ENCODE data around the gene LRSAM1. TPM values are rescaled to one million over a fixed set of nuclear protein-coding genes. Genes with fewer than 3 reads are reported as not detected.

The LRSAM1 gene
- total and polyA plus RNA-seq, 7 donors, result 6.9 to 54.0 (median 17.9) TPM

DNA sequence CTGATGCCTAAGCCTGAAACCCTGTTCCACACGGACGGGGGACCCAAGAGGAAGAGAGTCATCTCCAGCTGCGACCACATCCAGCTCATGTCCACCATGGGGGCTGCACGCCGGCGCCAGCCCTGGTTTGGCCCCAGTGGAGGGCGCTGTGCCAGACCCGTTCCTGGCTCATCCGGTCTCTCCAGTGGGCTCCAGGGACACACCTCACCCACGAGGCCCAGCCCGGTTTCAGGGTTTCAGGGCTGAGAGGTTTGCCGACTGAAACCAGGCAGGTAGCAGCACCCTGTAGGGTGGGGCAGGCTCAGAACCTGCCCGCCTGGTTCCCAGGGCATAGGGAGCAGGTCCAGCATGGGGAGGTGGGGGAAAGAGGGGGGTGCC is 89.3 kb downstream of the LRSAM1 start:
- no peak for DNase-seq
- no peak for TF ChIP-seq POLR2A (IDR thresholded peaks at IDR 0.05)
- no peak for TF ChIP-seq EP300 (IDR thresholded peaks at IDR 0.05)
- TF ChIP-seq, protein P1, sequence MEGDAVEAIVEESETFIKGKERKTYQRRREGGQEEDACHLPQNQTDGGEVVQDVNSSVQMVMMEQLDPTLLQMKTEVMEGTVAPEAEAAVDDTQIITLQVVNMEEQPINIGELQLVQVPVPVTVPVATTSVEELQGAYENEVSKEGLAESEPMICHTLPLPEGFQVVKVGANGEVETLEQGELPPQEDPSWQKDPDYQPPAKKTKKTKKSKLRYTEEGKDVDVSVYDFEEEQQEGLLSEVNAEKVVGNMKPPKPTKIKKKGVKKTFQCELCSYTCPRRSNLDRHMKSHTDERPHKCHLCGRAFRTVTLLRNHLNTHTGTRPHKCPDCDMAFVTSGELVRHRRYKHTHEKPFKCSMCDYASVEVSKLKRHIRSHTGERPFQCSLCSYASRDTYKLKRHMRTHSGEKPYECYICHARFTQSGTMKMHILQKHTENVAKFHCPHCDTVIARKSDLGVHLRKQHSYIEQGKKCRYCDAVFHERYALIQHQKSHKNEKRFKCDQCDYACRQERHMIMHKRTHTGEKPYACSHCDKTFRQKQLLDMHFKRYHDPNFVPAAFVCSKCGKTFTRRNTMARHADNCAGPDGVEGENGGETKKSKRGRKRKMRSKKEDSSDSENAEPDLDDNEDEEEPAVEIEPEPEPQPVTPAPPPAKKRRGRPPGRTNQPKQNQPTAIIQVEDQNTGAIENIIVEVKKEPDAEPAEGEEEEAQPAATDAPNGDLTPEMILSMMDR (IDR thresholded peaks at IDR 0.05), result no peak
- TF ChIP-seq POLR2AphosphoS5 (IDR thresholded peaks at IDR 0.05), result no peak
- WGBS, 2 donors, result 40 to 68% methylated on average over 13 of the region's 13 CpGs
- Histone ChIP-seq H3K27me3 (no peaks in the 10 kb centered on the region), H3K4me1 (peaks cover 0 to 100% (median 99%) of the 10 kb centered on the region in 4 donors), H3K36me3 (no peaks in the 10 kb centered on the region), H3K4me3 (no peak overlapping the region), H3K9me3 (no peaks in the 10 kb centered on the region), H3K27ac (peak overlapping the region; percentile 69 to 92 (median 85))
- intact Hi-C loops (cut with DNase I), result loop anchor here (2.0 kb wide), 1 partner anchor 26 kb away; no protein-coding TSS in a partner anchor

DNA sequence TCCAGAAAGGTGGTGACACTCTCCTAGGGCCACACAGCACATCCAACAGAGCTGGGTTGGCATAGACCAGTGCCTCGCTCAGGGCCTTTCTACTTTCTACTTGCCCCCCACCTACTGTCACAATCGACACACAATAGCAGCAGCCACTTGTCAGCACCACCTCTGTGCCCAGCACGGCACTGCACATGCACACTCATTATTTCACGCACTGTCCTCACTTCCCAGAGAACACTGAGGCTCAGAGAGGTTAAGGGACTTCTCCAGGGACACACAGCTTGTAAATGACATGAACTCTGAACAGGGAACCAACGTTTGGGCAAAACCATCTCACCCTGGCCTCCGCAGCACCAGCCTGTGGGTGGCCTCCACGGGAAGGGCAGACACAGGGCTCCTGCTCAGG is 89.9 kb downstream of the LRSAM1 start:
- 79 to 86% methylated on average over 7 of the region's 7 CpGs for WGBS, 2 donors
- Histone ChIP-seq H3K36me3 (no peaks in the 10 kb centered on the region), H3K9me3 (no peaks in the 10 kb centered on the region), H3K4me1 (peaks cover 0 to 100% (median 99%) of the 10 kb centered on the region in 4 donors), H3K27ac (peak overlapping the region; percentile 69 to 92 (median 85)), H3K27me3 (no peaks in the 10 kb centered on the region), H3K4me3 (no peak overlapping the region)
- no peak for DNase-seq
- TF ChIP-seq, protein P1 (IDR thresholded peaks at IDR 0.05), result no peak
- TF ChIP-seq POLR2A (IDR thresholded peaks at IDR 0.05), result no peak
- no peak for TF ChIP-seq EP300 (IDR thresholded peaks at IDR 0.05)
- TF ChIP-seq POLR2AphosphoS5 (IDR thresholded peaks at IDR 0.05), result no peak
- intact Hi-C loops (cut with DNase I), result loop anchor here (2.0 kb wide), 1 partner anchor 26 kb away; no protein-coding TSS in a partner anchor

DNA sequence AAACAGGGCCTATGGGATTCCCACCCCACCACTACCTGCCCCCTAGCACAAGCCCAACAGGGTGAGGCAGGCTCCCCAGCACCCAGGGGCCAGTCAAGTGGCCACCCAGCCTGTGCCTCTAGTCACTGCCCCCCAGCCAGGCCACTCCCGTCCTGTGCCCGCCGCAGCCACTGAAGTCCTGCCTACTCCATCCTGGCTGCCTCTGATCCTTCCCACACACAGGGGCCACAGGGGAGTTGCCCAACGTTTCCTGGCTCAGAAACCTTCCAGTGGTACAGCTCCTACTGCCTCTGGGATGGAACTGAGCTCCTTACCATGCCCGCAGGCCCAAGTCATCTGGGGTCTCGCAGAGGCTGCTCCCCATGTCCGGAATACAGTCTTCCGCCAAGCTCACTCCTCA is 90.6 kb downstream of the LRSAM1 start:
- no peaks in the 10 kb centered on the region for H3K36me3 ChIP-seq
- intact Hi-C loops (cut with DNase I), result loop anchor here (2.0 kb wide), 1 partner anchor 25 kb away; no protein-coding TSS in a partner anchor
- no peak for TF ChIP-seq POLR2AphosphoS5 (IDR thresholded peaks at IDR 0.05)
- TF ChIP-seq POLR2A (IDR thresholded peaks at IDR 0.05), result no peak
- TF ChIP-seq, protein P1 (IDR thresholded peaks at IDR 0.05), result no peak
- TF ChIP-seq EP300 (IDR thresholded peaks at IDR 0.05), result no peak
- WGBS, 2 donors, result 80 to 88% methylated on average over 8 of the region's 8 CpGs
- DNase-seq, result peak; percentile 82
- H3K4me1 ChIP-seq, result peaks cover 0 to 100% (median 99%) of the 10 kb centered on the region in 4 donors
- H3K9me3 ChIP-seq, result no peaks in the 10 kb centered on the region
- peak overlapping the region; percentile 69 to 92 (median 85) for H3K27ac ChIP-seq
- H3K27me3 ChIP-seq, result no peaks in the 10 kb centered on the region
- H3K4me3 ChIP-seq, result peak overlapping the region in 2 of 4 donors; percentile 5 to 31

DNA sequence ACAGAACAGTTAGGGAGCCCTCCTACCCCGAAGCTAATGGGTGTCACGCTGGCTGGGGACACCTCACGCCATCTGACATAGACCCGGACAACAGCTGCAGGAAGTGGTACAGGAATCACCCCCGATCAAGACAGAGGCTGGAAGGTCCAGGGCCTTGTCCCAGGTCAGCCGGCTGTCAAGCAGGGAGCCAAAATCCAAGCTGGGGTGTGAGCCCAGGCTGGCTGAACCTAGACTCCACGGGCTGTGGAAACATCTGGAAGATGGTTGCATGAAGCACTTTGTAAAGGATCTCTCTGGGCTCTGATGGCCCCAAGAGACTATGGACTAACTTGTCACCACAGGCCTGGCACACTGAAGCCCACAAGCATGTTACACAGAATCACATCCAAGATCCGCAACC is 91.9 kb downstream of the LRSAM1 start:
- intact Hi-C loops (cut with DNase I), result no loop called here
- 74 to 80% methylated on average over 8 of the region's 8 CpGs for WGBS, 2 donors
- H3K36me3 ChIP-seq, result no peaks in the 10 kb centered on the region
- TF ChIP-seq, protein P1 (IDR thresholded peaks at IDR 0.05), result no peak
- TF ChIP-seq POLR2AphosphoS5 (IDR thresholded peaks at IDR 0.05), result no peak
- peak overlapping the region in 2 of 4 donors; percentile 23 to 31 for H3K4me3 ChIP-seq
- H3K27me3 ChIP-seq, result no peaks in the 10 kb centered on the region
- H3K9me3 ChIP-seq, result no peaks in the 10 kb centered on the region
- H3K27ac ChIP-seq, result peak overlapping the region; percentile 69 to 92 (median 85)
- no peak for DNase-seq
- H3K4me1 ChIP-seq, result peaks cover 0 to 89% (median 88%) of the 10 kb centered on the region in 4 donors
